GM19328 (cell line): ENCODE results near the gene DACH1.
"Not testable (repeated sequence)": the region's sequence is repeated elsewhere in the genome, so short reads cannot be mapped to it uniquely, and the experiment has no call there.

Experiments
- ATAC-seq: cut with Tn5 transposase; IDR thresholded peaks from one replicate; pipeline ENCODE4 v1.9.1; 2021; ENCODE audit warnings: mild to moderate bottlenecking, moderate library complexity; ENCODE audit not compliant: unreplicated experiment

The DACH1 gene

GRCh38 chr13:71866335-71867130 is 471 bp downstream of the DACH1 start:
- no peak for ATAC-seq

GRCh38 chr13:71865874-71866334 is 1.1 kb downstream of the DACH1 start:
- ATAC-seq: no peak

GRCh38 chr13:71864986-71865873 is 1.8 kb downstream of the DACH1 start:
- ATAC-seq: no peak

GRCh38 chr13:71864094-71864985 is 2.7 kb downstream of the DACH1 start:
- ATAC-seq: no peak

GRCh38 chr13:71863254-71863865 is 3.6 kb downstream of the DACH1 start:
- no peak for ATAC-seq

- ATAC-seq: no peak
These were observed 4.5 kb downstream of the DACH1 start for GRCh38 chr13:71862459-71862943.

GRCh38 chr13:71861769-71862458 is 5.1 kb downstream of the DACH1 start:
- no peak for ATAC-seq

- ATAC-seq: no peak
These were observed 6.4 kb downstream of the DACH1 start for GRCh38 chr13:71860547-71861138.

- no peak for ATAC-seq
These were observed 8.4 kb downstream of the DACH1 start for GRCh38 chr13:71858647-71859046.

- ATAC-seq: no peak
These were observed 10.4 kb downstream of the DACH1 start for GRCh38 chr13:71856548-71857043.

GRCh38 chr13:71854401-71854800 is 12.6 kb downstream of the DACH1 start:
- ATAC-seq: no peak

- ATAC-seq: no peak
These were observed 13.3 kb downstream of the DACH1 start for GRCh38 chr13:71853725-71854124.

- ATAC-seq: no peak
These were observed 14.3 kb downstream of the DACH1 start for GRCh38 chr13:71852736-71853135.

GRCh38 chr13:71851498-71852409 is 15.2 kb downstream of the DACH1 start:
- no peak for ATAC-seq

GRCh38 chr13:71842003-71842402 is 25.0 kb downstream of the DACH1 start:
- no peak for ATAC-seq

GRCh38 chr13:71838842-71839241 is 28.2 kb downstream of the DACH1 start:
- ATAC-seq: no peak

- ATAC-seq: not testable (repeated sequence)
These were observed 29.4 kb downstream of the DACH1 start for GRCh38 chr13:71837582-71837981.

GRCh38 chr13:71831716-71832115 is 35.3 kb downstream of the DACH1 start:
- no peak for ATAC-seq
